Astrocyte (in vitro differentiated cells and primary cell): Measurements from ENCODE around the gene F11. TPM values are rescaled to one million over a fixed set of nuclear protein-coding genes. Genes with fewer than 3 reads are reported as not detected.

Source experiments
- DNase-seq: peaks from one replicate; pipeline ENCODE4 v3.0.0-alpha.2; 2010; ENCODE audit warnings: low read depth
- FAIRE-seq: peaks from 2 replicates; lab custom pipeline; 2011; peaks lifted over from hg19 to GRCh38; lab: Jason Lieb, UNC
- H2AFZ ChIP-seq: 2 replicates; pipeline ENCODE4 v1.6.0; 2012; ENCODE audit warnings: low read depth, low read length, inconsistent platforms
- H3K27ac ChIP-seq: 2 replicates; pipeline ENCODE4 v1.5.1; 2011; ENCODE audit warnings: low read depth, low read length, inconsistent platforms
- H3K27me3 ChIP-seq: 2 replicates; pipeline ENCODE4 v1.6.0; 2011; ENCODE audit warnings: low read length, inconsistent platforms; ENCODE audit not compliant: insufficient read depth
- H3K36me3 ChIP-seq: 2 replicates; pipeline ENCODE4 v1.5.1; 2011; ENCODE audit warnings: low read length, inconsistent platforms; ENCODE audit not compliant: insufficient read depth
- H3K4me1 ChIP-seq: 2 replicates; pipeline ENCODE4 v1.5.1; 2011; ENCODE audit warnings: low read length, inconsistent platforms; ENCODE audit not compliant: insufficient read depth
- H3K4me2 ChIP-seq: 2 replicates; pipeline ENCODE4 v1.6.0; 2012; ENCODE audit warnings: low read length, inconsistent platforms
- H3K4me3 ChIP-seq: 2 replicates; pipeline ENCODE4 v1.5.1; 2011; ENCODE audit warnings: low read depth, mild to moderate bottlenecking, low read length, inconsistent platforms; ENCODE audit not compliant: insufficient read depth
- H3K79me2 ChIP-seq: 2 replicates; pipeline ENCODE4 v1.6.0; 2012; ENCODE audit warnings: mild to moderate bottlenecking, low read length, inconsistent platforms; ENCODE audit not compliant: insufficient read depth
- H3K9ac ChIP-seq: 2 replicates; pipeline ENCODE4 v1.6.0; 2012; ENCODE audit warnings: mild to moderate bottlenecking, low read length, inconsistent platforms
- H3K9me3 ChIP-seq: 2 replicates; pipeline ENCODE4 v1.5.1; 2012; ENCODE audit warnings: low read depth, mild to moderate bottlenecking, low read length, inconsistent platforms; ENCODE audit not compliant: insufficient read depth
- H4K20me1 ChIP-seq: 2 replicates; pipeline ENCODE4 v1.6.0; 2012; ENCODE audit warnings: low read length, inconsistent platforms; ENCODE audit not compliant: insufficient read depth
- H3K27ac Mint-ChIP-seq: one replicate; pipeline ENCODE4 v1.8.0; 2021; ENCODE audit warnings: mild to moderate bottlenecking, mixed read lengths; ENCODE audit not compliant: unreplicated experiment
- H3K27me3 Mint-ChIP-seq: one replicate; pipeline ENCODE4 v1.8.0; 2021; ENCODE audit warnings: low read depth, mixed read lengths; ENCODE audit not compliant: unreplicated experiment
- H3K36me3 Mint-ChIP-seq: one replicate; pipeline ENCODE4 v1.8.0; 2021; ENCODE audit warnings: low read depth, mixed read lengths; ENCODE audit not compliant: unreplicated experiment
- H3K4me1 Mint-ChIP-seq: one replicate; pipeline ENCODE4 v1.8.0; 2021; ENCODE audit warnings: low read depth, mixed read lengths; ENCODE audit not compliant: unreplicated experiment
- H3K4me3 Mint-ChIP-seq: one replicate; pipeline ENCODE4 v1.8.0; 2021; ENCODE audit warnings: mild to moderate bottlenecking, moderate library complexity, mixed read lengths; ENCODE audit not compliant: unreplicated experiment
- H3K9me3 Mint-ChIP-seq: one replicate; pipeline ENCODE4 v1.8.0; 2021; ENCODE audit warnings: mild to moderate bottlenecking, mixed read lengths; ENCODE audit not compliant: unreplicated experiment
- EZH2 ChIP-seq: IDR thresholded peaks from 2 replicates; pipeline ENCODE4 v1.6.1; 2012; ENCODE audit warnings: mild to moderate bottlenecking, low read length, inconsistent platforms; ENCODE audit not compliant: insufficient read depth
- total RNA-seq: library from RNA; stranded (reverse); gene quantifications from 2 replicates; pipeline ENCODE4 v1.2.1, GENCODE V29; 2021
- TF ChIP-seq, protein P1 (sequence below): IDR thresholded peaks from 2 replicates; pipeline ENCODE4 v1.5.1; 2011; ENCODE audit warnings: low read depth, mild to moderate bottlenecking, inconsistent platforms, low read length, moderate library complexity; ENCODE audit not compliant: insufficient read depth

The F11 gene
- total RNA-seq, 1 donor from 2014 or later, result not detected

DNA sequence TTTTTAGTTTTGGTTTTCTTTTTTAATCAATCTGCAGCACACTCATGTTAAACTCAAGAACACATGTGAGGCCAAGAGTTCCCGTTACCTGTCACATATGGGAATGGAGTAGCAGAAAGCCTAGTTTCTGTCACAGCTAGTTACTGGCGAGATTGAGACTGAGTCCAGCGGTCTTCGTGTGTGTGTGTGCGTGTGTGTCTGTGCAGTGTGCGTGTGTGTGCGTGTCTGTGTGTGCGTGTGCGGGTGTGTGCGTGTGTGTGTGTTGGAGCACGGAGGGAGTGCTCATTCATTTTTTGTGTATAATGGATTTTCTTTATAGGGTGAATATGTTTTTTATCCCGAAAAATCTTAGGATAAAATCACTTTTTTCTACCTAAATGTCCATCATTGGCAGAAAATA is 19.2 kb downstream of the F11 start:
- Mint-ChIP-seq H3K4me3 (no peak overlapping the region), H3K36me3 (no peaks in the 10 kb centered on the region), H3K9me3 (peaks cover 1% of the 10 kb centered on the region), H3K27me3 (peaks cover under 1% of the 10 kb centered on the region), H3K27ac (no peak overlapping the region), H3K4me1 (no peaks in the 10 kb centered on the region)
- FAIRE-seq (no peak), DNase-seq (no peak)
- Histone ChIP-seq H3K27me3 (no peaks in the 10 kb centered on the region), H4K20me1 (no peaks in the 10 kb centered on the region), H3K36me3 (no peaks in the 10 kb centered on the region), H3K4me1 (no peaks in the 10 kb centered on the region), H3K4me3 (no peak overlapping the region), H2AFZ (no peak overlapping the region), H3K9me3 (no peaks in the 10 kb centered on the region), H3K27ac (no peak overlapping the region), H3K79me2 (no peaks in the 10 kb centered on the region), H3K4me2 (no peak overlapping the region), H3K9ac (no peak overlapping the region)
- TF ChIP-seq, protein P1, sequence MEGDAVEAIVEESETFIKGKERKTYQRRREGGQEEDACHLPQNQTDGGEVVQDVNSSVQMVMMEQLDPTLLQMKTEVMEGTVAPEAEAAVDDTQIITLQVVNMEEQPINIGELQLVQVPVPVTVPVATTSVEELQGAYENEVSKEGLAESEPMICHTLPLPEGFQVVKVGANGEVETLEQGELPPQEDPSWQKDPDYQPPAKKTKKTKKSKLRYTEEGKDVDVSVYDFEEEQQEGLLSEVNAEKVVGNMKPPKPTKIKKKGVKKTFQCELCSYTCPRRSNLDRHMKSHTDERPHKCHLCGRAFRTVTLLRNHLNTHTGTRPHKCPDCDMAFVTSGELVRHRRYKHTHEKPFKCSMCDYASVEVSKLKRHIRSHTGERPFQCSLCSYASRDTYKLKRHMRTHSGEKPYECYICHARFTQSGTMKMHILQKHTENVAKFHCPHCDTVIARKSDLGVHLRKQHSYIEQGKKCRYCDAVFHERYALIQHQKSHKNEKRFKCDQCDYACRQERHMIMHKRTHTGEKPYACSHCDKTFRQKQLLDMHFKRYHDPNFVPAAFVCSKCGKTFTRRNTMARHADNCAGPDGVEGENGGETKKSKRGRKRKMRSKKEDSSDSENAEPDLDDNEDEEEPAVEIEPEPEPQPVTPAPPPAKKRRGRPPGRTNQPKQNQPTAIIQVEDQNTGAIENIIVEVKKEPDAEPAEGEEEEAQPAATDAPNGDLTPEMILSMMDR, result no peak

DNA sequence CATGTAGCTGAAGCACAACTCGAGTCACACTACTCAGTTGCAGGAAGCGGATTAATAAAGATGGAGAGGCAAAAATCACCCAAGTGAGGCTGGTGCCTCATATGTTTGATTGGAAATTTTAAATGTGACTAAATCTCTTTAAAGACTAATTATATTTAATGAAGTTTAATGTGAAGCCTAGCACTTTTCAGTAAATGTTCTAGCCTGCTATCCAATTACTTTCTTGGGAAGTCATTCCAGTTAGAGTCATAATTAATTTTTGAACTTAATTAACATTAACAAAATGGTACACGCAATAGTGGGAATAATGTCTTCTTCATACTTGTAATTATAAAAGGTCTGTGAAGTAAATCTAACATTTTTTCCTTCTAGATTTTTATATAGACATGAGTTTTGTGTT is 20.6 kb downstream of the F11 start:
- Mint-ChIP-seq H3K4me3 (no peak overlapping the region), H3K4me1 (no peaks in the 10 kb centered on the region), H3K36me3 (no peaks in the 10 kb centered on the region), H3K27me3 (no peaks in the 10 kb centered on the region), H3K9me3 (peaks cover 1% of the 10 kb centered on the region), H3K27ac (no peak overlapping the region)
- H3K27me3 ChIP-seq, result no peaks in the 10 kb centered on the region
- H3K79me2 ChIP-seq, result no peaks in the 10 kb centered on the region
- no peaks in the 10 kb centered on the region for H3K9me3 ChIP-seq
- no peak for DNase-seq
- H3K27ac ChIP-seq, result no peak overlapping the region
- H3K4me1 ChIP-seq, result no peaks in the 10 kb centered on the region
- TF ChIP-seq, protein P1, result no peak
- TF ChIP-seq EZH2, result no peak
- H3K4me3 ChIP-seq, result no peak overlapping the region
- no peak for FAIRE-seq
- no peaks in the 10 kb centered on the region for H4K20me1 ChIP-seq
- no peaks in the 10 kb centered on the region for H3K36me3 ChIP-seq
- H3K4me2 ChIP-seq, result no peak overlapping the region
- no peak overlapping the region for H2AFZ ChIP-seq
- H3K9ac ChIP-seq, result no peak overlapping the region

DNA sequence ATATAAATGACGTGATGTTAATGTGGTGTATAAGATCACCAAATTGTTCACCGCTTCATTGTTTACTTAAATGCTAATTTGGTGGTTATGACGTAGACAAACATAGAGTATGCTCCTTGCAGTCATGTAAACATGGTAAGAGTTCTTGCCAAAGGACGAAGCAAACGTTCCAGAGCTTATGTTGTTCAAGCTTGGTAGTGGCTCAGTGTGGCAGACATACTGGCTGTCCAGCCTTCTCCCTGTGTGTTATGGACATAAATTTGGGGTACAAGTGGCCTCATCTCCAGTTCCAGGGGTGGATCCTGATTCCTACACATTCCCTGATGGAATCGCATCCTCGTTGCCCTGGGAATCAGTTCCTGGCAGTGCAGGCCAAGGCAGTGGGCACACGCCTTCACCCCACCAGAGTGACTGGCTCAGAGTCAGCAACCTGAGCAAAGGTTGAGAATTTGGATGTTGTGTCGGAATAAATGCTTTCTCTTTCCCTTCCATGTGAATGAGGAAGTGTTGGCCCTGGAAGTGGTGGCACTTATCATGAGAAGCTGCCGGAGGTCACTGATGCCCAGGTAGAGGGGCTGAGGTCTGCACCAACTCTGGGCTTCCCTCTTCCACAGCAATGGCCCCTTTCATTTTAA is 25.4 kb downstream of the F11 start:
- Mint-ChIP-seq H3K4me1 (no peaks in the 10 kb centered on the region), H3K36me3 (no peaks in the 10 kb centered on the region), H3K9me3 (peaks cover 3% of the 10 kb centered on the region), H3K4me3 (no peak overlapping the region), H3K27ac (no peak overlapping the region), H3K27me3 (no peaks in the 10 kb centered on the region)
- Histone ChIP-seq H4K20me1 (no peaks in the 10 kb centered on the region), H2AFZ (no peak overlapping the region), H3K4me1 (no peaks in the 10 kb centered on the region), H3K9me3 (no peaks in the 10 kb centered on the region), H3K4me2 (no peak overlapping the region), H3K27ac (no peak overlapping the region), H3K27me3 (no peaks in the 10 kb centered on the region), H3K79me2 (no peaks in the 10 kb centered on the region), H3K36me3 (no peaks in the 10 kb centered on the region), H3K4me3 (no peak overlapping the region), H3K9ac (no peak overlapping the region)
- no peak for FAIRE-seq
- DNase-seq, result no peak
- TF ChIP-seq, protein P1, result no peak
- TF ChIP-seq EZH2, result no peak
